HuH-7 (cell line): ENCODE results near the gene TRERF1.

ENCODE experiments used
- DNase-seq: peaks from one replicate; pipeline ENCODE4 v3.0.0; 2011; ENCODE audit warnings: low spot score

The TRERF1 gene

GRCh38 chr6:42423244-42423643 is 28.5 kb downstream of the TRERF1 start:
- no peak for DNase-seq

DNA sequence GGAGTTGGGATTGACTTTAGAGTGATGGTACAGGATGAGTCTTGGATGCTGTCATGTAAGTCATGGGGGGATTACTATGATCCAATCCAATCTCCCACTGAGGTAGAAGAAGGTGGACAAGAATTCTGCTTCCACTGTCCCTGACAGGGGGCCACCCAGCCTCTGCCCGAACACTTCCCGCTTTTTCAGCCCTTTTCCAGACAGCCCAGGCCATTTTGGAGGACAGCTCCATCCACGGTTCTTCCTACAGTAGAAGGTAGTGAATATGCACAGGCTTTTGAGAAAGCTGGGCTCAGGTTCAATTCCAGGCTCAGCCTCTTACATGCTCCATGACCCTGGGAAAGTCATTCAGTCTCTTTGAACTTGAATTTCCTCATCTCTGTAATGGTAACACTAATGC is 31.0 kb downstream of the TRERF1 start:
- DNase-seq = no peak

- no peak for DNase-seq
Observed at GRCh38 chr6:42419490-42420280, 32.0 kb downstream of the TRERF1 start.

GRCh38 chr6:42418724-42419123 is 33.0 kb downstream of the TRERF1 start:
- no peak for DNase-seq

- DNase-seq = no peak
Observed at GRCh38 chr6:42417641-42418112, 34.0 kb downstream of the TRERF1 start.

DNA sequence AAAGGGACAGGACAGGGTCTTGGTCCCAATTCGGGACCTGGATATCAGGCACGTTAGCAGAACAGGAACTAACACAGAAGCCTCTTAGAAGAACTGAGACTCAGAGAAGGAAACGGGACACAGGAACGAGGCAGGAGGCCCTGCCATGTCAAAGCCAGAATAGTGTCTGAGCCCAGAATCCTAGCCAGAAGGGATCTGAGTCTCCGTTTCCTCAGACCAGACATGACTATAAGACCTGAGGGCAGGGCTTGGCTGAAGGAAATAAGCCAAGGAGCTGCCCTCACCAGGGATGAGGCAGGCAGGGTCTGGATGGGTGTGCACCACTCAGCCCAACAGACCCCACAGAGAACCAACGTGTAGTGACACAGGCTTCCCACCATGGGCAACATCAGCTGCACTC is 40.3 kb downstream of the TRERF1 start:
- no peak for DNase-seq

DNA sequence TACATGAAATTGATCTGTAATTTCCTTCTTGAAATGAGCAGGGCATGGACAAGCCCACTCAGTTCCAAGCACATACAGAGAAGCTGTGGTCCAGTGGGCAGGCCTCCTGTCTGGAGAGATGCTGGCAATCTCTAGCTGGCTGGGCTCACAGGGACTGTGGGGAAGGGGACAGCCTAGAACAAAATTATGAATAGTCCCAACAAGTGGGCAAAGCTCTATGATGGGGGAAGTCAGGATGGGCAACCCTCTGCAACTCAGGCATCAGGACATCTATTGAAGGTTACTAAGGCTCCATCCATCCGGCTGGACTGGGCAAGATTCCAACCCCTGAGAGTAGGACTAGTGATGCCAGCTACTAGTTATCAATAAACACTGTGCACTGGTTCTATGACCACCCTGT is 40.9 kb downstream of the TRERF1 start:
- no peak for DNase-seq

- DNase-seq = no peak
Observed at GRCh38 chr6:42409581-42409980, 42.1 kb downstream of the TRERF1 start.

GRCh38 chr6:42407379-42407778 is 44.3 kb downstream of the TRERF1 start:
- DNase-seq = no peak

GRCh38 chr6:42406306-42407280 is 45.1 kb downstream of the TRERF1 start:
- DNase-seq = no peak

DNA sequence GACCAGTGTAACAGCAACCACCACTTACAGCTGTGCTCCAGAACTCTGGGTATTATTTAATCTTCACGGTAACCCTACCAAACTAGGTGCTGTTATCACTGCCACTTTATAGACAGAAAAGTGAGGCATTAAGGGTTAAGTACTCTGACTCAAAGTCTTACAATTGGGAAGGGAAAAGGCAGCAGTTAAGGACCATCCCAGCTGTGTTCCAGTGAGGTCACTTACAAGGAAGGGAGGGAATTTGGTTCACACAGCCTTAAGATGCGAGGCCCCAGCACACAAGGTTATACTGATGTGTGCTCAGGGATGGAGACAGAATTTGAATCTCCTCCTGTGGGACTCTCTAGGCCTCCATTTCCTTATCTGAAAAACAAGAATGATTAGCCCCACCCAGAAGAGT is 46.7 kb downstream of the TRERF1 start:
- DNase-seq = no peak

GRCh38 chr6:42404484-42404883 is 47.2 kb downstream of the TRERF1 start:
- no peak for DNase-seq

DNA sequence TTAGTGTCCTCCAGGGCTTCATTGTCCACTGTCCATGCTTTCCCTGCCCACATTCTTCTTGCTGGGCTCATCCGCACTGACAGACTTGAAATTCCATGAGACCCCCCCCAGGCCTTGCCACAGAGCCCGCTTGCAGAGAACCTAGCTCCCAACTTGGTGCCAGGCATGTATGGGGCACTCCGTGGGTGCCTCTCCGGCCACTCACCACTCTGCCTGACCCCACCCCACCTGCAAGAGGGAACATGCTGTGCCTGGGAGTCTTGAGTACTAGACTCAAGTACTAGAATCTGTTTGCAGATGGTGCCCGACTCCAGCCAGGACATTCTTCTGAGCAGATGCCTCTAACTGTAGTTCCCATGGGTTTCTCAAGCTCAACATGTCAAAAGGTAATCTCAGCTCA is 47.9 kb downstream of the TRERF1 start:
- no peak for DNase-seq

- DNase-seq = no peak
Observed at GRCh38 chr6:42403421-42403820, 48.3 kb downstream of the TRERF1 start.

- no peak for DNase-seq
Observed at GRCh38 chr6:42402184-42402583, 49.5 kb downstream of the TRERF1 start.

DNA sequence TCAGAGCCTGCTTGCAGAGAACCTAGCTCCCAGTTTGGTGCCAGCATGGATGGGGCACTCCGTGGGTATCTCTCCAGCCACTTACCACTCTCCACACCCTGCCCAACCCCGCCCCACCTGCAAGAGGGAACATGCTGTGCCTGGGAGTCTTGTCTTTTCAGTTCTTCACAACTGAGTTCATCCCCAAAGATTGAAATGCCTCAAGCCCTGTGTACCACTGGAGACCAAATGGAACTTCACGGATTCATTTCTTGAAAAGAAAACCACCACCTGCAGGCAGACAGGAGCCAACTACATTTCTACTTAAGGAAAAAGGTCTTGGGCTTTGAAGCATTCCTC is 50.1 kb downstream of the TRERF1 start:
- DNase-seq = no peak

GRCh38 chr6:42400886-42401612 is 50.7 kb downstream of the TRERF1 start:
- DNase-seq = no peak

- no peak for DNase-seq
Observed at GRCh38 chr6:42400061-42400760, 51.5 kb downstream of the TRERF1 start.

- DNase-seq = no peak
Observed at GRCh38 chr6:42396720-42397119, 55.0 kb downstream of the TRERF1 start.

DNA sequence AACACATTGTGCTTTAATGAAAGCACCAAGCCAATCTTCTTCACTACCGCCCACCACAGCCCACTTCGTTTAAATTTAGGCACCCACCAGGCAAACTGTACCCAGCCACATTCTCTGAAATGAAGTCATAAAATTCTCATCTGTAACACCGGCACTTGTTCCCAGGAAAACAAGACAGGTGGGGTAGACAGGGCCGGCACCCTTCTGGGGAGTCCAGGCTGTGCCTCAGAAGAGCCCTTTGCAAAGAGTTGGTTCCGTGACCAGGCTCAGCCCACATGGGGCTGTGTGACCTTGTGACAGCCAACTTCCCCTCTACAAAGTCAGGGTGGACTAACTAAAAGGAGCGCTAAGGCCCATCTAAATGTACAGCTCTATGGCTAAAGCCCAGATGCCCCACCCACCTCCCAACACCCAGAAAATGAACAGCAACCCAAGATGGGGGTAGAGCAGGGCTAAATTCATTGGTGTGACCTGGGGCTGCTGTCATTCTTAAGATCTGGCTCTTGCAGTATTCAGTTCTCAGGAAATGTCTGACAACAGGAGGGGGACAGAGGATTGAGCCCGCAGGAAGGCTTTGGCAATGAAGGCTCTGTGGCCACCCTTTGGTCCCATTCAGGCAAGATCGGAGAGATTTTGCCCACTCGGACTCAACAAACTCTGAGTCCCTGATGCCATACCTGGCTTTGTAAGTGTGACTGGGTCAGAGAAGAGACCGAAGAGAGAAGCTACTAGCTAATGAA is 56.7 kb downstream of the TRERF1 start:
- no peak for DNase-seq

GRCh38 chr6:42394151-42394550 is 57.6 kb downstream of the TRERF1 start:
- no peak for DNase-seq
